ENCODE results near the gene UBE4B.

The UBE4B gene

DNA sequence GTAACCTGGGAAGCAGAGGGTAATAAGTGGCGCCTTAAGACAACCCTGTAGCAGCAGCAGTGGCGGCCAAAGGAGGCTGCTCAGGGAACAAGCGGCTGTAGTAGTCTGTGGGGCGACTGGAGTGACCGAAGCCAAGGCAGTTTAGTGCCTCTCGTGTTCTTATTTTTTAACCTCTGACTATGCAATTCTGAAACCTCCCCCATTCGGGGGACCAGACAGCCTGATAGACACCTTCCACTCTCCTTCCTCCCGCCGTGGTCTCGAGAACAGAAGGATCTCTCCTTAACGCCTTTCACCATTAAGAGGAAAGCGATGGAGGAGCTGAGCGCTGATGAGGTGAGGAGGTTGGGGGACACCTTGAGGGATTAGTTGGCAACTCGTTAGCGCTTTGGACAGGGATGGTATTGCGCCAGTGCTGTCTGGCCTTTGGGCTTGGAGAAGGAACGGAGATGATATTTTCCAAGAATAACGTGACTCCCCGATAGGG, 644 bp downstream of the UBE4B start:
- DNase-seq (ENCODE audit: low read depth in 2 of 2, low spot score in 1 of 2) = no peak

DNA sequence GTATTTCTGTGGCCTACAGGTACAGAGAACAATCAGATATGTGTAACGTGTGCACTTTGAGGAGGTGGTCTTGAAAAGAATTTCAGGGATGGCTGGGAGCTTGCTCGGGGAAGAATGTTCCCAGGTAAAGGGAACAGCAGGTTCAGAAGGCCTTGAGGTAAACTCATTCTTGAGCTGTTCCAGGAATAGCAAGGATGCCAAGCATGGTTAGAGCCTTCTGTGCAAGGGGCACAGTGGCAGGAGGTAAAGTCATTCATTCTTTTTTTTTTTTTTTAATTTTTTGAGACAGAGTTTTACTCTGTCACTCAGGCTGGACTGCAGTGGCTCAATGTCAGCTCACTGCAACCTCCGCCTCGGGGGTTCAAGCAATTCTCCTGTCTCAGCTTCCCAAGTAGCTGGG, 10.0 kb downstream of the UBE4B start:
- DNase-seq (ENCODE audit: low read depth in 2 of 2, low spot score in 1 of 2) = no peak

DNA sequence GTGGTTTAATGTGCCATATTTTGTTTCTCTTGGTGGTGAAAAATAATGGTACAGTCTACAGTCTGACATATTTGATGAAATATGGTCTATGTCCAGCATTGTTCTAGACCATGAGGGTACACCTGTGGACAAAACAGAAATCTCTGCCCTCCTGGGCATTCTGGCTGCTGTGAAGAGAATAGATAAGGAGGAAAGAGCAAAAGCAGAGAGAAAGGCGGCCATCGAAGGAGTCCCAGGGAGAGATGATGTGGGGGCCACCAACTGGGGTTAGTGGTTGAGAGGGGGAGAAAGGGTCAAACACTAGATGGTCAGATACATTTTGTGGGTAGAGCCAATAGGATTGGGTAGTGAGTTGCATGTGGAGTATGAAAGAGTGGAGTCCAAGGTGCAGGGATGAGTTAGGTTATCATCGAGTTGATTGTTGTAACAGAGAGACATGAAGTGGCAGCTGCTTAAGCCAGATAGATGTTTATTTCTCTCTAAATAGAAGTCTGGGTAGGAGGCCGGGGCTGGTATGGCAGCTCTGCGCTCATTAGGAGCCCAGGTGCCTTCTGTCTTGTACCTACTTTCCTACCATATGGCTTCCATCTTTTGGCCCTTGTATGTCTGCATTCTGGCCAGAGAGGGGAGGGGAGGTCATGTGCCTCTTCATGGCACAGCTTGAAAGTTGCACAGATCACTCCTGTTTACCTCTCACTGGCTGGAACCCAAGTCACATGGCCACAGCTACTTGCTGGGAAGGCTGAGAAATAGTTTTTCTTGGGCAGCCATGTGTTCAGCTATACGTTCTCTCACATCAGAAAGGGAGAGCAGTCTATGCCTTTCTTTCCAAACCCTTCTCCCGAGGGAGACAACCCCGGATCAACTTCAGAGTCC, 13.0 kb downstream of the UBE4B start:
- no peak for DNase-seq (ENCODE audit: low read depth in 2 of 2, low spot score in 1 of 2)

DNA sequence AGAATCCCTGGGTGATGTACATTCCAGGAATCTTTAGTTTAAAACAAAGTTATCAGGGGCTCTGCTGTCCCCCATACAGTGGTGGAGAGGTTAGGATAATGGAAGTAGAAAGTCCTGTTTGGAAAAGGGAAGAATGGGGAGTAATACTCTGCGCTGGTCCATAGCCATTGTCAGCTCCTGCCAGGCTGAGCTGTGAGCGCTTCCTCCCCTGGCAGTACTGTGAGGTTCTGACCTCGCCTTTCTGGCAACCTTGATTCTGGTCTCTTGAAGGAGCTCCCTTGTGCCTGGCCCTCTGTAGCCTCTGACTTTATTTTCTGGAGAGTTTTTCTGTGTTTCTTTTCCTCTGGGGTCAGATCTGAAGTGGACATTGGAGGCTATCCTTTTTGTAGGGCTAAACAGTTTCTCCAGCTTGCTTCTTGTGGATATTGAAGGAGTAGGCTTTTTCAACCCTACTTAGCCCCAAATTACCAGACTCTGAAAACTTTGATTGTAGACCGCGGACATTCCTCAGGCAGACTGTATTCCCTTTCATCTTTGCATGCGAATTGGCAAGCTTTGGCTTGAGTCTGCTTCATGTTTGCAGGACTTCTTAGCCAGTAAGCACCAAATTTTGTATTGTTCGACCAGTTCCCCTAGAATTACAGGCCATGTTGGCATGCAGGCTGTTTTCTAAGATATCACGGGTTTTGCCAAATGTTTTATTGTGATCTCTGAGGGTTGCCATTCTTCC, 13.8 kb downstream of the UBE4B start:
- DNase-seq (ENCODE audit: low read depth in 2 of 2, low spot score in 1 of 2) = no peak

DNA sequence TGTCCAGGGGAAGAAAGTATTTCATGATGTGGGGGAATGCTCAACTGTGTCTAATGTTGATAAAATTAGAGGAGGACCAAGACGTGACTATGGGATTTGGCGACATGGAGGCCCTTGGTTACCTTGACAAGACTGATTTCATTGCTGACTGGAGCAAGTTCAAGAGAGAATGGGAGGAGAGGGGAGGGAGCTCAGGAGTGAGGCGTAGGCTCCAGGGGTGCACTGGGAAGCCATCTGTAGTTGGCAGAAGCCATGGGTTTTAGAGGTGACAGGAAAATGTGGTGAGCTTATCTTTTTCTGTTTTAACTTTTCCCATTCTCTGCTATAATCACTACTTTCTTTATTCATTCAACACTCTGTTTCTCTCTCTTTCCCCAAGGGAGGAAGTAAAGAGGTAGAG, 15.8 kb downstream of the UBE4B start:
- no peak for DNase-seq (ENCODE audit: low read depth in 2 of 2, low spot score in 1 of 2)

DNA sequence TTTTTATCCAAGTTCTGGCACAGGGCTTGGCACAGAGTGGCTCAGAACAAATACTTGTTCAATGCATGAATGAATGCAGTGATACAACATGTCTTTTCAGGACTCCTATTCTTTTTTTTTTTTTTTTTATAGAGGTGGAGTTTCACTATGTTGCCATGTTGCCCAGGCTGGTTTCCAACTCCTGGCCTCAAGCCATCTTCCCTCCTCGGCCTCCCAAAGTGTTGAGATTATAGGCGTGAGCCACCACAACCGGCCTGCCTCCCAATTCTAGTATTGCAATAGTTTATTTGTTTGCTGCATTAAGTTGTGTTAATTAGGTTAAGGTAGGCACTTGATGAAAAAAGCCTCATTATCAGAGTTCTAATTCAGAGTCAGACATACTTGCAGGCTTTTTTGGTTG, 17.9 kb downstream of the UBE4B start:
- DNase-seq (ENCODE audit: low read depth in 2 of 2, low spot score in 1 of 2) = no peak

DNA sequence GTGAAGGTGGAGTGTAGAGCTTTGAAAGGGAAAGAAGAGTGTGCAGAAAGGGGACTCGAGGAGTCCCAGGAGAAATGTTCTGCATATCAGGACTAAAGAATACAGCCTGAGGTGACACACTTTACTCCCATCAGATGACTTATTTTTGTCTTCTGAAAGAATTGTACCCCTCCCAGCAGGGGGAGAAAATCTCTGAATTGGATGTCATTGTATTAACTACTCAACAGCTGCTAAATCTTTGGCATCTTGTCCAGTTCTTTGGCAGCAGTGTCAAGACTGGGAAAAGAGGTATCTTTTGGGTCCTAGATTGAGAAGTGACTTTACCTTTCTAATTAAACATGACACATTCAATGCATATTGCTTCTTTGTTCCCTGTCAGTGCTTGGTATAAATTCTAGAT, 18.9 kb downstream of the UBE4B start:
- no peak for DNase-seq (ENCODE audit: low read depth in 2 of 2, low spot score in 1 of 2)

DNA sequence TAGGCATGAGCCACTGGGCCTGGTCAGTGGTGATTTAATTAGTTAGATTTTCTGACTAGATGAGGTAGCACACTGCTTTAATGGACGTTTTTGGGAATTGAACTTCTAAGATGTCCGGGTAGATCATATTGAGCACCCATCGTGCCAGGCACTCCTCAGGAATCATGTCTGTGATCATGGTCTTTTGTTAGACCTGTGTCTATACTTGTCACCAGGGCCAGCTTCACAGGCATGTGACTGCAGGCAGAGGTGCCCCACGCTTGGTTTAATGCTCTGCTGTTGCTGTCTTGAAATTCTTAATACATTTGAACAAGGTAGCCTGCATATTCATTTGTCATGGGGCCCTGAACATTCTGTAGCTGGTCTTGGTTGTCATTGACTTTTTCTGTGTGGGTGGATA, 19.6 kb downstream of the UBE4B start:
- DNase-seq (ENCODE audit: low read depth in 2 of 2, low spot score in 1 of 2) = no peak

DNA sequence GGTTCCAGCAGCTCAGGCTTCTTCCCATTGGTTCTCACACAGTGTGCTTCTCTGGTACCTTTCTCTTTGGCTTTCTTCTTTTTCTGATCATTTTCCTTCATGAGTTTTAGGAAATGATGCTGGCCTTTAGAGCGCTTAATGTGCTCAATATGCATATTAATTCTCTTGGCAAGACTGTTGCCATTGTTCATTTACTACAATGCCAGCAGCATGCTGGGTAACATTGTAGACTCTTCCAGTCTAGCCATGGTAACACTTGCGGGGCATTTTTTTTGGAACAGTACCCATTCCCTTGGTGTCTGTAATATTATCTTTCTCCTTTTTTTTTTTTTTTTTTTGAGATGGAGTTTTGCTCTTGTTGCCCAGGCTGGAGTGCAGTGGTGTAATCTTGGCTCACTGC, 21.7 kb downstream of the UBE4B start:
- no peak for DNase-seq (ENCODE audit: low read depth in 2 of 2, low spot score in 1 of 2)

DNA sequence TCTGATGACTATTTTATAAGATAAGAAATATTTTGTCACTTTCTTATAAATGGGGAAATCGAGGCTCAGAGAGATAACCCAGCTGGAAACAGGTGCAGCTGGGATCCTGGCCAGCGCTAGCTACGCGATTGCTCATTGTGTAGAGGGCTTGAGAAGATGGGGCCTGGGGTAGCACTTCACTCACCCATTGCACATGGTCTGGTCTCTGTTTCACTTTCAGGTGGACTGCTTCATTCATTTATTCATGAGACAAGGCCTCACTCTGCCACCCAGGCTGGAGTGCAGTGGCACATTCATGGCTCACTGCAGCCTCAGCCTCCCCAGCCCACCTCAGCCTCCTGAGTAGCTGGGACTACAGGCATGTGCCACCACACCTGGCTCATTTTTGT, 23.8 kb downstream of the UBE4B start:
- DNase-seq (ENCODE audit: low read depth in 2 of 2, low spot score in 1 of 2) = no peak

DNA sequence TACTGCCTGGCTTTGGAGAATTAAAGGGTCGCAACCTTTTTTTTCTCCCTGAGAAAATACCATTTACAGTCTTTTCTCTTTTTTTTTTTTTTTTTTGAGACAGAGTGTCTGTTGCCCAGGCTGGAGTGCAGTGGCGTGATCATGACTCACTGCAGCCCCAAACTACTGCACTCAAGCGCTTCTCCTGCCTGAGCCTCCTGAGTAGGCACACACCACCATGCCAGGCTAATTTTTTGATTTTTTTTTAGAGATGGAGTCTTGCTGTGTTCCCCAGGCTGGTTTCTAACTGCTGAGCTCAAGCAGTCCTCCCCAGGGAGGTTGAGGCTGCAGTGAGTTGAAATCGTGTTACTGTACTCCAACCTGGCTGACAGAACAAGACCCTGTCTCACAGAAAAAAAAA, 24.6 kb downstream of the UBE4B start:
- DNase-seq (ENCODE audit: low read depth in 2 of 2, low spot score in 1 of 2) = no peak

DNA sequence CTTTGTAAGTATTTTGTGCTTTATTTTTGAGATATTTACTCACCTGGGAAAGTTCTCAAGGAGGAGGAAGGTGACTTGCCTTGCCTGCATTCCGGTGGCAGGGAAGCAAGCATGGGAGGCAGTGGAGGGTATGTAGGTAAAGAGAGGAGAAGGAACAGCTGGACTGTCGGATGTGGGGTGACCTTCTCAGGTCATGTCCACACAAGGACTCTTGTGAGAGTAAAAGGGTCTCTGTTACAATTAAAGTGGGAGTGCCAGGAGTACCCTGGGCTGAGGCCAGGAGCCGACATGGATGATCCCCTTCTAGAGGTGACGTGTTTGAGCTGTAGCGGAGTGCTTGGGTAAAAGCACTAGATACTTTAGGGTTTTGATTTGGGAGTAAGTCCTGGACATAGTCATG, 25.0 kb downstream of the UBE4B start:
- no peak for DNase-seq (ENCODE audit: low read depth in 2 of 2, low spot score in 1 of 2)

DNA sequence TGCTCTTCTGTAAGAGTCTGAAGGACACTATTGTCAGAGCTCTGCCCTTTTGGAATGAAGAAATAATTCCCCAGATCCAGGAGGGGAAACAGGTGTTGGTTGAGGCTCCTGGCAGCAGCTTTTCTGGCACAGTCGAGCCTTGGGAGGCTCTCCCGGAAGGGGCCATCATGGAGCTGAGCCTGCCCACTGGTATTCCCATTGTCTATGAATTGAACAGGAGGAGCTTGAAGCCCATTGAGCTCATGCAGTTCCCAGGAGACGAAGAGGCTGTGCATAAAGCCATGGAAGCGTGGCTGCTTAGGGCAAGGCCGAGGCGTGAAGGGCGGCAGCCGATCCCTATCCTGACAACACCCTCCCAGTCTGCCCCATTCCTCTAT, 26.6 kb downstream of the UBE4B start:
- DNase-seq (ENCODE audit: low read depth in 2 of 2, low spot score in 1 of 2) = no peak

DNA sequence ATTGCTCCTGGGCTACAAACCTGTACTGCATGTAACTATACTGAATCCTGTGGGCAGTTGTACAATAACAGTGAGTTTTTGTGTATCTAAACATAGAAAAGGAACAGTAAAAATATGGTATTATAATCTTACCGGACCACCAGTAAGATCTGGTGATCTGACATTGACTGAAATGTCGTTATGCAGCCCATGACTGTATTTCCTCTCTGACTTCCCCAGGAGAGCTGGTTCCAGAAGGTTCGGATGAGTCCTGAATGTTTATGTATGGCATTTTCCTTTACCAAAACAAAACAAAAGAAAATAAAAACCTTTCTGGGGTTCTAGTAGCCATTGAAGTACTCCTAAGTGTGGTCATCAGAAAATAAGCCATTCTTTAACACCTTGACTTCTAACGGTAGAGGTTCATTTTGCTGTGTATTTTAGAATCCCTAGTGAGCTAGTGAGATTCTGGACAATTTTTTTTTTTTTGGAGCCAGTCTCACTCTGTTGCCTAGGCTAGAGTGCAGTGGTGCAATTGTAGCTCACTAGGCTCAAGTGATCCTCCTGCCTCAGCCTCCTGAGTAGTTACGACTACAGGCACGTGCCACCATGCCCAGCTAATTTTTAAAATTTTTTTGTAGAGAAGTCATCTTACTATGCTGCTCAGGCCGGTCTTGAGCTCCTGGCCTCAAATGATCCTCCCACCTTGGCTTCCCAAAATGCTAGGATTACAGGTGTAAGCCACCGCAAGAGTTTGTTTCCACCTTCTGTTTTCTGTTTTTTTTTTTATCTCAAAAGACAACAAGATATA, 27.7 kb downstream of the UBE4B start:
- DNase-seq (ENCODE audit: low read depth in 2 of 2, low spot score in 1 of 2) = no peak

DNA sequence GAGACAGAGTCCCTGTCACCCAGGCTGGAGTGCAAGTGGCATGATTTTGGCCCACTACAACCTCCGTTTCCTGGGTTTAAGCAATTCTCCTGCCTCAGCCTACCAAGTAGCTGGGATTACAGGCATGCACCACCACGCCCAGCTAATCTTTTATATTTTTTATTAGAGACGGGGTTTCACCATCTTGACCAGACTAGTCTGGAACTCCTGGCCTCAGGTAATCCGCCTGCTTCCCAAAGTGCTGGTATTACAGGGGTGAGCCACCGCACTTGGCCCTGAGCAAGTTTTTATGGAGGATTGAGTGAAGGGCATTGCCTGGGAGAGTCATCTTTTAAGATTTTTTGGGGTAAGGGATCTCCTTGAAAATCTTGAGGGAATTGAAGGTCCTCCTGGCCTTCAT, 28.5 kb downstream of the UBE4B start:
- no peak for DNase-seq (ENCODE audit: low read depth in 2 of 2, low spot score in 1 of 2)

DNA sequence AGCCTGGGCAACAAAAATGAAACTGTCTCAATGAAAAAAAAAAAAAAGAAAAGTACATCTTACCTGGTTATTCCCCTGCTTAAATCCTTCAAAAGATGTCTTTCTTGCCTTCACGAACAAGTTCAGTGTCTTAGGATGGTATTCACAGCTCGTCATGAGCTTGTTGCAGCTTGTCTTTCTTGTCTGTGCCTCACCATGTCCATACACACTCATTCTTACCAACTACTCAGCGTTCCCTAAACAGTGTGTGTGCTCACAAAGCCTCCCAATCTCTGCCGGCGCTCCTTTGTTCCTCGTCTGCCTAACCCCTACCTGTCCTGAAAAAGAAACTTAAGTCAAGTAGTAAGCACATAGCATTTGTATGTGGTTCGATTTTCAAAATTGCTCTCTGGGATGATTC, 31.1 kb downstream of the UBE4B start:
- DNase-seq (ENCODE audit: low read depth in 2 of 2, low spot score in 1 of 2) = no peak

DNA sequence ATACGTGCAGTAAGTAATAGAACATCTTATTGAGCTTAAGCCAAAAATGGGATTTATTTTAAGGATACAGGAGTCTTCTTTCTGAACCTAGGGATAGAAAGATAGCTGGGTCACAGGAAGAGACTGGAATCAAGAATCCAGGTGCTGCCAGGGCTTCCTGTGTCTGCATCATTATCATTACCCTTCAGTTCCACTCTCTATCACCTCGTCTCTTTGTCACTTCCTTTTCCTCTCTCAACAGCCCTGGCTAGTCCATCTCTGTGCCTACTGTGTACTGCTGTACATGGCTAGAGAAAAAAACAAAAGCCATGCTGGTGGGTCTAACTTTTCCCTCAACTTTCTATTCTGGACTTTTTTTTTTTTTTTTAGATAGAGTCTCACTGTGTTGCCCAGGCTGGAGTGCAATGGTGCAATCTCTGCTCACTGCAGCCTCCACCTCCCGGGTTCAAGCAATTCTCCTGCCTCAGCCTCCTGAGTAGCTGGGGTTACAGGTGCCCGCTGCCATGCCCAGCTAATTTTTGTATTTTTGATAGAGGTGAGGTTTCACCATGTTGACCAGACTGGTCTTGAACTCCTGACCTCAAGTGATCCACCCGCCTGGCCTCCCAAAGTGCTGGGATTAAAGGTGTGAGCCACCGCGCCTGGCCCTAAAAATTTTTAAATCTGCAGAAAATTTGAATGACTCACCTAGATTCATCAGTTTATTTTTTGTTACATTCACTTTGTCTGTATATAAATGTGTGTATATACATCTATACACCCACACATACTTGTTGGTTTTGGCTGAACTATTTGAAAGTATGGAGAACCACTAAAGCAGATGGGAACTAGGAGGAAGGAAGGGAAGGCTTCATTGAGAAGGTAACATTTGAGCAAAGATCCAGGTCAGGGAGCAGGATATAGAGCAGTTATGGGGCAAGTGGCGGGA, 31.9 kb downstream of the UBE4B start:
- no peak for DNase-seq (ENCODE audit: low read depth in 2 of 2, low spot score in 1 of 2)

DNA sequence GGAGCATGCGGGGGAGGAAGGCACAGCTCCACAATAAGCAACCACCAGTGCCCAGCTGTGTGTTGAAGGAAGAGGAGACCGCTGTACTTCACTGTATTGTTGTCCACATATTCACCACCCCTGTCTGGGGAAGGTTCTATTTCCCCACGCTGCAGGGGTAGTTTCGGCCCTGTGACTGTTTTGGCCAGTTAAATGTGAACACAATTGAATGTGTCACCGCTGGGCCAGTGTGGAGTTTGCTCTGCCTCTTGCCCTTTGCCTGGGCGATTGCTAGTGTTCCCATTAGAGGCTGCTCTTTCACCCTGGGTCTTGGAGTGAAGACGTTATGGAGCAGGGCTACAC, 32.6 kb downstream of the UBE4B start:
- no peak for DNase-seq (ENCODE audit: low read depth in 2 of 2, low spot score in 1 of 2)

DNA sequence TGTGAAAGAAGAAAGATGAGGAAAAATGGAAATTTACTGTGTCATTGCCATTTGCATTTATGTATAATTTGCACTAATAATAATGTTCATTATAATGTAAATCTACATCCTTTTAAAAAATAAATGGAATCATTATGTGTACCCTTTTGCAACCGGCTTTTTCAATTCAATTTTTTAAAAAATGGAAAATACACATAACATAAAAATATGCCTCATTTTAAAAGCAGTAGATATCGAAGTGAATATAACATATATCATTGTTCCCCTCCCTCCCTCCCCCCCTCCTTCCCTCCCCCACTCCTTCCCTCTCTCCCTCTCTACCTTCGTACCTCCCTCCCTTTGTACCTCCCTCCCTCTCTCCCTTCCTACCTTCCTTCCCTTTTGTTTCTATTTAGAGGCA, 33.0 kb downstream of the UBE4B start:
- DNase-seq (ENCODE audit: low read depth in 2 of 2, low spot score in 1 of 2) = no peak

DNA sequence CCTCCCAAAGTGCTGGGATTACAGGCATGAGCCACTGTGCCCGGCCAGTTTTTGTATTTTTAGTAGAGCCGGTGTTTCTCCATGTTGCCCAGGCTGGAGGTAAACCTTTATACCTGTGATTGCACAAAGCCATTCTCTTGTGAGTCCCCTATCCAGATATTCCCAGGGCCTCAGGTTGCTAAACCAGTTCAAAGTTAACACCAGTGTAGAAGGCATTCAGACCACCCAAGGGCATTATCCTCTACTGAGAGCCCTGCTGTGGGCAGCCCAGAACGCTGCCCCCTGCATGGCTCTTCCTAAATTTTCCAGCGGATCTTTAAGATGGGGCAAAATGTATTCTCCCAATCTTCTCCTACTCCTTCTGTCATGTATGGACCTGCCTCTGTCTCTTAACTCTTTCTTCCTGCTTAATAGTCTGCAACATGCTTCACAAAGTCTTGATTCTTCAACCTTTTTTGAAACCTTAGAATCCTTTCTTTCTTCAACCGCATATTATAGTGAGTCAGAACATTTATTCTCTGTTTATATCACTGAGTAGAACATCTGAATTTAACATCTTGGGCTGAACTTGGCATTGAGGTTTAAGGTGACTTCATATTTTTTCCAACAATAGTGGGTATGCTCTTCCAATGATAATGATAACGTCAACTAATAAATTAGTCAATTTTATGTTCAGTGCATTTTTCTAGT, 36.0 kb downstream of the UBE4B start:
- DNase-seq (ENCODE audit: low read depth in 2 of 2, low spot score in 1 of 2) = no peak
